Amygdala (tissue), 56 donors: ENCODE results near the gene TPP1.

Experiments
- DNase-seq, 56 donors: peaks; one replicate each; lab custom pipeline; 2025; lab: John Stamatoyannopoulos, UW

Gene TPP1

DNA sequence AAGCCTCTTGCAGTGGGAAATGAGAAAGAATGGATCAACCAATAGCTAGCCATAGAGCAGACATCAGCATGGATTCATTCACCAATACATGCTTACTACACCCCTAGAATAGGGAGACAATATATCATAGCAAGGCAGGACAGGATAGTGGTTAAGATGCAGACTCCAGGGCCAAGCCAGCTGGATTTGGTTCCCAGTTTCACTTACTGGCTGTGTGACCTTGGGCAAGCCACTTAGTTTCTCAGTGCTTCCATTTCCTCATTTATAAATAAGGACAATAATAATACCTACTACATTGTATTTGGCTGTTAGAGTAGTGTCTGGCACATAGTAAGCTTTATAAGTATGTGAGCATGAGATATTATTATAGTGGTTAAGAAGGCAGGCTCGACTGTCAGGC, 29.3 kb upstream of the TPP1 start:
- no peak for DNase-seq

DNA sequence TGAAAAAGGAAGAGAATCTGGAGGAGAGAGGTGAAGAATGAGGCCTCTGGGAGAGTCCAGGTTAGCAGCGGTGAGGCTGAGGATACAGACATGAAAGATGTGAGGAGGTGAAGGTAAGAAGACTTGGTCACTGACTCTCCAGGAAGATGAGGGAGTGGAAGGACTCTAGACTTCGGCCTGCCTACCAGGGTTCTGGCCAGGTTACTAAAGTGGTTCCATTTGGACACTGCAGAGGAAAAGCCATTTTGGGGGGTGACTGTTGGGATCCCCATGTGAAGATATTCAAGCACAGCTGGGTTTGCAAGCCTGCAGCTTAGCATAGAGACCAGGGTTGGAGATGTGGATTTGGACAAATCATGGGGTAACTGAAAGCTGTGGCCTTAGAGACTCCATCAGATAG, 28.6 kb upstream of the TPP1 start:
- no peak for DNase-seq

DNA sequence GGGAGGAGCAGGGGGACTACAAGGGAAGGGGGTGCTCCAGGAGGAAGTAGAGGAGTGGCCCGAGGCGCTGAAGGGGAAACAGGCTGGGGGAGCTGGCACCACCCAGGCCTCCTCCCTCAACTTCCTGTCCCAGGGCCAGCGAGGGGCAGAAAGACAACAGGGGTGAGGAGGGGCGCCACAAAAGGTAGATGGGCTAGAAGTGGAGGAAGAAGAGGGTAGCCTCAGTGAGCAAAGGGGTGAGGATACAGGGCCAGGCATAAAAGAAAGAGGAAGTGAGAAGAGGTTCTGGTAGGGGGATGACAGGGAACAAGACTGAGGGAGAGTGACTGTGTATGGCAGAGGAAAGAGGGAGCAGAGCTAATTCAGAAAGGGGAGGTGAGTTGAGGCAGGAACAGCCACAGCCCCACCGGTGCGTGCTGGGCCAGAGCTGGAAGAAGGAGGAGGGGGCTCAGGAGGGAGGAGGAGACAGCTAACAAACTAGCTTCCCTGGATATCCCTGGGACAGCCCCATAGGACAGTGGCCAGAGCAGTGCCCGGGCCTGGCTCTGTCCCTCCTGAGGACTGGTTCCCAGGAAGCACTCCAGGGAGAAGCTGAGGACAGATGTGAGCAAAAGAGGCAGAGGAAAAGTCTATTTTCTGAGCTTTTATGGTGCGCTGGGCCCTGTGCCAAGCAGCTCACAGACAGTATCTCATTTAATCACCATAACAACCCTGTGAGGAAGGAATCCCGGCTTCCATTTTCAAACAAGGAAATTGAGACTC, 27.9 kb upstream of the TPP1 start:
- DNase-seq: peak in 2 of 56 donors; percentile 12 to 14

DNA sequence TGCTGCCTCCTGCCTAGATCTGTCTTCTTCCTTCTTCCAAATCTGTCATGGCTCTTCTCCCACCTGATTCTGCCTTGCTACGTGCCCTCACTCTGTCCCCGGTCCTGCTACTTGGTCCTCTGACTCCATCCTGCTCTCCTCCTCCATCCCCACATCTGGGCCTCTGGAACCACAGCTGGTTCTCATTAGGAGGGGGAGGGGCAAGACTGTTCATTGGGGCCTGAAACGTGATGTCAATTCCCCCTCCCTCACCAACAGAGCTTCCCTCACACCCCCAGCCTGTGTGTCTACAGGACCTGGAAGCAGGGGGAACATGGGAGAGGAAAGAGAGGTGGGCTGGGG, 27.3 kb upstream of the TPP1 start:
- no peak for DNase-seq

DNA sequence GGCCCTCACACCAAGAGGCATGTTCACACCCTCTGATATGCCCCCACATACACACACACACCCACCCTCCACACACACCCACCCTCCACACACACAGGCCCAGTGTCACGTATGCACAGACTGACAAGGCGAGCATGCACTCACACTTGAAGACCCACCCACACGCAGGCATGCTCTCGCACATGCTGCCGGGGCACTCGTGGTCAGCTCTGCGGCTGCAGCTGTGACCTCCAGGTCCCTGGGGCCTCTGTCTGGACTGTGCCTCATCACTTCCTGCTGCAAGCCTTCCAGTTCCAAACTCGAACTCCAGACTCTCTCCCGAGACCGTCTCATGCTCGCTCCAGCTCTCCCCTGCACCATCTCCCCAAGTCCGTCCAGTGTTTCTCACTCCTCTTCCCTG, 26.8 kb upstream of the TPP1 start:
- DNase-seq: no peak

DNA sequence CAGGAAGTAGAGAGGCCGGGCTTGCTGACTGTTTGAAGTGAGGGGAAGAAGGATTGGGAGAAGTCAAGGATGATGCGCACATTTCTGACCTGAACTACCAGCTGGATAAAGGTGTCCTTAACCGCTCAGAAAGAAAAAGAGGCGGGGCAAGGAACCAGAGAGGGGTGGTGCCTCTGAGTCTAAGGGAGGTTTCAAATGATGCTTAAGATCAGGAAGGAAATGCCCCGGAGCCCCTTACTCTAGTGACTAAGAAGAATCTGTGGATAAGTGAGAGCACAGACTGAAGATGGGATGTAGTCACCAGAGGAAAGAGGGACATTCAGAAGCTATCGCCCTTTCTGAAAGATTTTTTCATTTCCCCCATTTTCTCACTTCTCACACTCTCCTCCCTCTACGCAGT, 23.7 kb upstream of the TPP1 start:
- no peak for DNase-seq

DNA sequence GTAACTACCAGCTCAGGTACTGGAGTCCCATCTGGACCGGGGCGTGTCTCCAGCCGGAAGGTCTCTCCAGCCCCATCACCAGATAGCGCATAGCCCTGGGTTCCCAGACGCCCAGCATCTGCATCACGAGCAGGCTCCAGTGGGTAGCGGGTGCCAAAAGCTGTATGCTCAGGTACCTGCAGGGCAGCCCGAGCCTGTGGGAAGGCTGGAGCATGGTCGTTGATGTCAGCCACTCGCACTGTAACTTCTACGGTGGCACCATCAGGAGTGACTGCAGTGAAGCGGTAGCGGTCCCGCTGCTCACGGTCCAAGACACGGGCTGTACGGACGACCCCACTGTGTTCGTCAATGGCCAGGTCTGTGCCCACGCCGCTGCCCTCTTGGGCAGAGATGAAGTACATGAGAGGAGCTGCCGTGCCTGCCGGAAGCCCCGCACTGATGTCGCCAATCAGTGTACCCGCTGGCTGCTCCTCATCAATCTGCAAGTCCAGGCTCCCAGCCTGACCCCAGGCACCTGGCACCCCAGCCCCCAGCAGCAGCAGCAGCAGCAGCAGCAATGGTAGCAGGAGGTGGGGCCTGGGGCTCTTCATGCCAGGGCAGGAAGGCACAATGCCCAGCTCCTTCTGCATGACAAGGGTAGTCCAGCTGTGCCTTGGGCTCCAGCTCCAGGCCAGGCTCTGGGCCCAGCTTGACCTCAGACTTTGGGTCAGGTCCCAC, 21.9 kb upstream of the TPP1 start:
- DNase-seq: peak in 37 of 56 donors; percentile 13 to 80 (median 49)

DNA sequence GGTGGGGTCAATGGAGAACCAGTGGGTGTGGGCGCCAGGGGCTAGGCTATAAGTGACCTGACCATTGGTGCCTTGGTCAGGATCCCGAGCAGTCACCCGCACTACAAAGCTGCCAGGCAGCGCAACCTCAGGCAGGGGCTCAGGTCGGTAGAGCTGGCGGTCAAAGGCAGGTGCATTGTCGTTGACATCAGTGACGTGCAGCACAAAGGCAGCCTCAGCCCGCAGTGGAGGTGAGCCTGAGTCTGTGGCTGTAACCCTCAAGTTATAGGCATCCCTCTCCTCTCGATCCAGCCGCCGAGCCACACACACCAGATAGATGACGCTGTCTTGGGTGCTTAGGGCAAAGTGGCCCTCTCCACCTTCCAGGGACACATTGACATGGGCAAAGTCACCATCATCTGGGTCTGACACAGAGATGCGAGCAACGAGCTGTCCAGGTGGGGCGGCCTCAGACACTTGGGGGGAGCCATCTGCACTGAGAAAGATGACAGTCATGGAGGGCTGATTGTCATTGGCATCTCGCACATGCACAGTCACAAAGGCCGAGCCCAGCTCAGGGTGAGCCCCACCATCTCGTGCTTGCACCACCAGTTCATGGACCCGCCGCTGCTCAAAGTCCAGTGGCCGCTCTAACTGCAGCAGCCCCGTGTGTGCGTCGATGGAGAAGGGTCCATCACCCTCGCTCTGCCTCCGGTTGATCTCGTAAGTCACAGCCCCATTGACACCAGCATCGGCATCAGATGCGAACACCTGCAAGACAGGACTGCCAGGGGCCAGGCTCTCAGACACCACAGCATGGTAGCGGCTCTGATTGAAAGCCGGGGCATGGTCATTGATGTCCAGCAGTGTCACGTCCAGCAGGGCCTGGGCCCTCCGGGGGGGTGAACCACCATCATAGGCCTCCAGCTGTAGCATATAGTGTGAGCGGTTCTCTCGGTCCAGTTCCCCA, 21.1 kb upstream of the TPP1 start:
- no peak for DNase-seq

DNA sequence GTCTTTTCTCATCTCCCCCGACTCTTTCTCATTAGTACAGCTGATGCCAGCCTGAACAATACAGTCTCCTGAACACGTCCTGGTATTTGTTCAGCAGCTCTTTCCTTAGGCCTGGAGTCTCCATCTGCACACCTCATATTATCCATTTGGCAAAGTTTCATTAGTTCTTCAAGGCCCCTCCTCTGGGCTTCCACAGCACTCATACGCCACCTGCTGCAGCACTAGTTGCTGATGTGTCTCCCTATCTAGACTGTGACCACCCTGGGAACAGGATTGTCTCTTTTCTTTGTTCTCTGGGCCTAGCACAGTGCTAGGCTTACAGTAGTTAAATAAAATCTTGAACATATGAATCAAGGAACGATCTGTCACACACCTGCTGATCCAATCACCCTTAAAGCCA, 19.2 kb upstream of the TPP1 start:
- DNase-seq: no peak

DNA sequence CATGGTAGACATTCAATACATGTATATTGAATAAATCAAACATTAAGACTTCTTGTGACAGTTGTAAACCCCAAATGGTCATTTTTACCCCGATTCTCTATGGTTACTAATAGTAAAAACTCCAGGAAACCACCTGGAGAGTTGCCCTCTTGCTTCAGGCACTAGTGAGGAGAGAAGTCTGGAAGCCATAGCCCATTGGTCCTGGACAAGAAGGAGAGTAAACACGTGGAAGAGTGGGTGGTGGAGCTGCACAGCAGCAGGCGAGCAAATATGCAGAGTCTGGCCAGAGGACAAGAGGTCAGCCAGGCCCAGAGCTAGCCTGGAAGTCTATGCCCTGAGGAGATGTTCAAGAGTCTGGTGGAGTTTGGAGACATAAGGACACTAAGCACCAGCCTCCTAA, 18.6 kb upstream of the TPP1 start:
- DNase-seq: peak in 1 of 56 donors; percentile 19

DNA sequence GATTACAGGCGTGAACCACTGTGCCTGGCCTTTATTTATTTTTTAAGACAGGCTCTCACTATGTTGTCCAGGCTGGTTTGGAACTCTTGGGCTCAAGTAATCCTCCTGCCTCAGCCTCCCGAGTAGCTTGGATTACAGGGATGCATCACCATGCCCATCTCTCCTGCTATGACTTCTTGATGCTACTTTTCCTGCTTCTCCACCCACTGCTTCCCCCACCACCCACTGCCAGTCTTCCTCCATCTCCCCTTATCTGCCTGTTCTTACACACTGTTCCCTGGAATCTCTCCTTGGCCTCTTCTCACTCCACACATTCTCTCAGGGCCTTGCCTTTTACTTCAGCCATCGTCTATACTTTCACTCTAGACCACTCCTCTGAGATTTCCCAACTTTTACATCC, 17.3 kb upstream of the TPP1 start:
- no peak for DNase-seq

DNA sequence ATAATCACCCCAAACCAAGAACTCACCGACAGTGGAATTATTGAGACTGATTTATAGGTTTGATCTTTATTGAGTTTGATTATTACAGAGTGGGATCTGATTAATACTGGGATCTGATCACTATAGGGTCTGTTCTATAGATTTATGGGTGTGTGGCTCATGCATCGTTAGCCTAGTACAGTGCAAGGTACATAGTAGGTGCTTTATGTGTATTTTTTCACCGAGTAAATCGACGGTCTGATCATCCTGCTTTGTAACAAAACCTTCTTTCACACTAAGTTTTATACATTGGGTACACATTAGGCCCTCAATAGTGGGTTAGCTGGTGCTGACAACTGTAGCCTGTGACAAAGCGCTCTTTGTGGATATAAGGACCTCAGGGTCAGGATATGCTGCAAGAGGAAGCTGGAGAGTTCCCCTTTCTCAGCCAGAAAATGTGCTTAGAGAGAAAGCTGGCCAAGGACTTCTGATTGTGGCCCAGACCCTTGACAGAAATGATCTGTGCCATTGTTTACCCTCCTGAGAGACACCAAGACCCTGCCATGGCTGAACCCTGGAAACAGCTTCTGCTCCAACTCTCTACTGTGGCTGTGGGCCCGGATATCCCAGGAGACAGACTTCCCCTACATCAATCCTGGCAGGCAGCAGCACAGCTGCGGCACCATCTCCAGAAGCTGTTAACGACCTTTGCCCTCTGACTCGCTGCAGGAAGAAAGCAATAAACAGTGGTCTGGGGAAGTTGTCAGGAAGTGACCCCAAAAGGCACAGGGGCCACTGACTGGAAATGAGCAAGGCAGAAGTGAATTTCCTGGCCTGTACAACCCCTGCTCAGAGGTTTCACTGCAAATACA, 16.1 kb upstream of the TPP1 start:
- DNase-seq: peak in 43 of 56 donors; percentile 8 to 84 (median 55)

DNA sequence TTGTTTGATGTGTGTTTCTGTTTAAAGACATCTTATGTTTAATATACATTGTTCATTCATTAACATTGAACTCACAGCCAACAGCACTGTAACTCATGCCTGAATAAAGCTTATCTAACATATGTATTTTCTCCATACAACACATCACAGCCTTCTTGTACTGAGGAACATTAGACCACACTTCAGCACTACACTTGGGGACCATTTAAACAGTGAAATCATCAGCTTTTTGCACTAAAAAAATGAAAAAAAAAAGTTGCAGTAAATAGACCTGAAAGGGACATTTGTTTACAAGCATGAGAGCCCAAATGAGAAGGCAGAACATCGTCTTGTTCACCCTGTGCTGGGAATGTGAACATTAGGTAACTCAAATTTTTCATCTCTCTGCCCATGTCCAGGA, 15.3 kb upstream of the TPP1 start:
- no peak for DNase-seq

DNA sequence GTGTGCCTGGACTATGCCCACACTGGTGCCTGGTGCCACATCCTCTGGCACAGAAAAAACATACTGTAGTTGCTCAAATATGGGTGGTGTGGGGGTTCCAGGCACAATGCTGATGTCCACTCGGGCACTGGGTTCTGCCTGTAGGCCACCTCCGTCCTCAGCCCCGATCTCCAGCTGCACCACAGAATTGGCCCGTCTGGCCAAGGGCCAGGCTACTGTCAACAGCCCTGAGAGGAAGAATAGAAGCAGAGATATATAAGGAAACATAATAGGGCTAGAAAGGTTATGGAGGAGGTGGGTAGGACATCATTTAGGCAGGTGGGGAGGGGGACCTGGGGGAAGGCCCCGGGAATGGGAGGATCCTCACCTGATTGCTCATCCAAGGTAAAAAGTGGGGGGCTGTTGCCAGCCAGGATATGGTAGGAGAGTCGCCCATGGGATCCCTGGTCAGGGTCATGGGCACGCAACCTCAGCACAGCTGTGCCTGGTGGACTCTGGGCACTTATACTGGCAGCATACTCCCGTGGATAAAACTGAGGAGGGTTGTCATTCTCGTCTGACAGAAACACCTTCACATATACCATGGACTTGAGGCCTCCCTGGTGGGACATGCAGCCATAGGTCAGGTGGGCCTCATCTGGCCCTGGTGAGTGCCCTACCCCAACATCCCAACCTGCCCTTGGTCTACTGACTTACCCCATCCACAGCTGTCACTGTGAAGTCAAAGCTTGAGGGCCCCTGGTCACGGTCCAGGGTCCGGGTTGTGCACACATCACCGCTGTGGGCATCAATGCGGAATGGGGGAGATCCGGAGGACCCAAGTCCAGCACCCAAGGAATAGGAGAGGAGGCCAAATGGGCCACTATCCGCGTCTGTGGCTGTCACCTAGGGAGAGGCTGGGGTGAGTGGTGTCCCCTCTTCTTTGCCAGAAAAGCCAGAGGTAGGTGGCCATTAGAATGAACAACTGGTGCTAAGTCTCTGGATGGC, 14.5 kb upstream of the TPP1 start:
- no peak for DNase-seq

DNA sequence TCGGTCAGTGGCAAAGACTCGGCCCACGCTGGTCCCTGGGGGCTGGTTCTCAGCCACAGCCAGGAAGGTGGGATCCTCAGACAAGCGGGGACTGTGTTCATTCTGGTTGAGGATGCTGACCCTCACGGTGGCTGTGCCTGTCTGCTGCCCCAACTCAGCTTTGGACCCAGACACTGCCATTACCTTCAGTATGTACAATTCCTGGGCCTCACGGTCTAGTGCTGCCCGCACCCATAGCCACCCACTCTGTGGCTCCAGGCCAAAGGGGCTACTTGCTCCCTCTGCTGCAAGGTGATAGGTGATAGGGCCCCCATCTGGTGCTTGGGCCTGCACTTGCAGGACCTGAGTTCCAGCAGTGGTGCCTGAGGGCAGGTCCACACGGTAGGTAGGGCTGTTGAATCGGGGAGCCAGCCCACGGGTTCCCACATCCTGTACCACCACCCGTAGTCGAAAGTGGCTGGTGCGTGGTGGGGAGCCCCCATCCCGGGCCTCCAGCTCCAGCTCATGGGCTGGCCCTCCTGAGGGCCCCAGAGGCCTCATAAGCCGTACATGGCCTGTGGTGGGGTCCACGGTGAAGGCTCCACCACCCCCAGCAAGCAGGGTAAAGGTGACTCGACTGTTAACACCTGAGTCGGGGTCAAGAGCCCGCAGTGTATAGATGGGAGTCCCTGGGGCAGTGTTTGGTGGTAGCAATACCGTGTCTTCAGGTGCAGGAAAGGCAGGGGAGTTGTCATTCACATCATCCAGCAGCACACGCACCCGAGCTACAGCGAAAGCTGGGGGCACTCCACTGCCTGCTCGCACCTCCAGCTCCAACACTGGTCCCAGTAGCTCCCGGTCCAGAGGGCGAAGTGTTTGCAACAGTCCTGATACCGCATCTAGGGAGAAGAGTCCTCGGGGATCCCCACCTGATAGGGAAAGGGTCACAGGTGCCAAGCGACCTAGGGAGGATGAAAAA, 13.2 kb upstream of the TPP1 start:
- no peak for DNase-seq

DNA sequence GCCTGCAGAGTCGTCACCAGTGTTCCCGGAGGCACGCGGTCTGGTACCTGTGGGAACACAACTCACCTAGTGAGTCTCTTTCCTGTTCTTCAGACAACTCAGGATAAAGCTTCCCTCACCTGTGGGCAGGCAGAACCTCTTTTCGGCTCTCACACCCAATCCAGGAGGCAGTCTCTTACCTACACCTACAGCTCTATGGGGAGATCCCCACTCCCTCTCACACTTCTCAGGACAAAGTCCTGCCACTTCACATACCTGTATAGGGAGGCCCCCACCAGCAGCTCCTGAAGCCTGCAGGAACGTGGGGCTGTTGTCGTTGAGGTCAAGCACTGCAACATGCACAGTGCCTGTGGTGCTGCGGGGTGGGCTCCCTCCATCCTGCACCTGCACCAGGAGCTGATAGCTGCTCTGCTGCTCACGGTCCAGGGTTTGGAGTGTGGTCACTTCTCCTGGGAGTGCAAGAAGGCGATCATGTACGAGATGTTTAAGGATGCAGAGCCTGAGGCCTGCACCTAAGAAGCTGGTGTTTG, 12.2 kb upstream of the TPP1 start:
- DNase-seq: no peak

DNA sequence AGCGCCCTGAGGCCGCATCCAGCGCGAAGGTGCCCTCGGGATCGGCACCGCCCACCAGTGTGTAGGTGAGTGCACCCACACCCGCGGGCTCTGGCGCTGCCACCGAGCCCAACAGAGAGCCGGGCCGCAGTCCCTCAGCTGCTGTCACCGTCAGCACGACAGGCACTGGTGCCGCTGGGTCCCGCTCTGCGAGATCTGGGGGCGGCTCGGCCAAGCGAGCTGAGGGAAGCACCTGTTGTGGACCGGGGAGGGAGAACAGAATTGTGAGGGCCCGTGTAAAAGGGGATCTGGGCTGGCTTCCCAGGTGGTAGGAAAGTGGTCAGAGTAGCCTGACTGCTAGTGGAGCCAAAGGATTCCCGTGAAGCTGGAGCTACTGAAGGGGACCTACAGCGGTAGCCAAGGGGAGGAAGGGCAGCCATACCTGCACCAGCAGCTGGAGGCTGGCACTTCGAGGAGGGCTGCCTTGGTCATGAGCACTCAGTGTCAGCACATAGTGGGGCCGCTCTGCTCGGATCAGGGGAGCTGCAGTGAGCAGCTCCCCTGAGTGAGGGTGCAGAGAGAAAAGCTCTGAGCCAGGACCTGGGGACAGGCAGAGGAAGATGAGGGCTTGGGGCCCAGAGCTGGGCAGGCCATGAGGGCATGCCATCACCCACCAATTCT, 11.5 kb upstream of the TPP1 start:
- DNase-seq: no peak
